HEK293 (cell line): Measurements from ENCODE around the gene ADRB2.

Experiments used
- FEZF1 ChIP-seq: fragments of 450-650 bp; formaldehyde crosslinking; IDR thresholded peaks from 2 replicates; pipeline ENCODE4 v1.5.1; 2016; ENCODE audit warnings: missing biosample characterization, missing genetic modification characterization
- RBAK ChIP-seq: fragments of 450-650 bp; formaldehyde crosslinking; IDR thresholded peaks from 2 replicates; pipeline ENCODE4 v1.5.1; 2016; ENCODE audit warnings: missing biosample characterization, missing genetic modification characterization
- ZBTB48 ChIP-seq: fragments of 450-650 bp; formaldehyde crosslinking; IDR thresholded peaks from 2 replicates; pipeline ENCODE4 v1.5.1; 2016; ENCODE audit warnings: missing biosample characterization, missing genetic modification characterization
- ZNF121 ChIP-seq: fragments of 450-650 bp; formaldehyde crosslinking; IDR thresholded peaks from 2 replicates; pipeline ENCODE4 v1.5.1; 2016; ENCODE audit warnings: missing biosample characterization, missing genetic modification characterization
- ZNF747 ChIP-seq: fragments of 450-650 bp; formaldehyde crosslinking; IDR thresholded peaks from 2 replicates; pipeline ENCODE4 v1.5.1; 2016; ENCODE audit warnings: missing biosample characterization, missing genetic modification characterization
- TF ChIP-seq, protein P1 (sequence below): fragments of 450-650 bp; formaldehyde crosslinking; IDR thresholded peaks from 2 replicates; pipeline ENCODE4 v1.5.1; 2016; ENCODE audit warnings: missing biosample characterization, missing genetic modification characterization
- TF ChIP-seq, protein P2 (sequence below): fragments of 450-650 bp; formaldehyde crosslinking; IDR thresholded peaks from 2 replicates; pipeline ENCODE4 v1.5.1; 2016; ENCODE audit warnings: missing biosample characterization, missing genetic modification characterization
- TF ChIP-seq, protein P3 (sequence below): fragments of 450-650 bp; formaldehyde crosslinking; IDR thresholded peaks from 2 replicates; pipeline ENCODE4 v1.5.1; 2016; ENCODE audit warnings: missing biosample characterization, missing genetic modification characterization
- TF ChIP-seq, protein P4 (sequence below): fragments of 450-650 bp; formaldehyde crosslinking; IDR thresholded peaks from 2 replicates; pipeline ENCODE4; 2016; ENCODE audit warnings: missing biosample characterization, missing genetic modification characterization
- TF ChIP-seq, protein P5 (sequence below): fragments of 450-650 bp; formaldehyde crosslinking; IDR thresholded peaks from 2 replicates; pipeline ENCODE4 v1.5.1; 2016; ENCODE audit warnings: missing biosample characterization, missing genetic modification characterization, low read depth

DNA sequence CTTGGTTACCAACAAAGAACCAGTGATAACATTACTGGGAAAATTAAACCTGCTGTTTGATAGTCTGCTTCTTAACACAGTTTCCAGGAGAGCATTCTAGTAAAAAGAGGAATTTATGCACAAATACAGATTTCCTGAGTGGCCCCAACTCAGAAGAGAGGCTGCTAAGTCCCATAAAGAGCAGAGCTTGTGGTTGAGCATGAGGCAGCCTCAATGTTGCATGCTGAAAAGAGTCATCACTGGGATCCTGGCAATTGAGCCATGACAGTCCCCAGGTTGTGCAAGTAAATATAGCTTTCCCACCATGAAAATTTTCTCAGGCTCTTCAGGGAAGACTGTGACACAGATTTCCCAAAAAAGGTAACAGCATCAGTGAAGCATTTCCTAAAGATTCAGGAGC, 47.5 kb upstream of the ADRB2 start:
- TF ChIP-seq, protein P1, sequence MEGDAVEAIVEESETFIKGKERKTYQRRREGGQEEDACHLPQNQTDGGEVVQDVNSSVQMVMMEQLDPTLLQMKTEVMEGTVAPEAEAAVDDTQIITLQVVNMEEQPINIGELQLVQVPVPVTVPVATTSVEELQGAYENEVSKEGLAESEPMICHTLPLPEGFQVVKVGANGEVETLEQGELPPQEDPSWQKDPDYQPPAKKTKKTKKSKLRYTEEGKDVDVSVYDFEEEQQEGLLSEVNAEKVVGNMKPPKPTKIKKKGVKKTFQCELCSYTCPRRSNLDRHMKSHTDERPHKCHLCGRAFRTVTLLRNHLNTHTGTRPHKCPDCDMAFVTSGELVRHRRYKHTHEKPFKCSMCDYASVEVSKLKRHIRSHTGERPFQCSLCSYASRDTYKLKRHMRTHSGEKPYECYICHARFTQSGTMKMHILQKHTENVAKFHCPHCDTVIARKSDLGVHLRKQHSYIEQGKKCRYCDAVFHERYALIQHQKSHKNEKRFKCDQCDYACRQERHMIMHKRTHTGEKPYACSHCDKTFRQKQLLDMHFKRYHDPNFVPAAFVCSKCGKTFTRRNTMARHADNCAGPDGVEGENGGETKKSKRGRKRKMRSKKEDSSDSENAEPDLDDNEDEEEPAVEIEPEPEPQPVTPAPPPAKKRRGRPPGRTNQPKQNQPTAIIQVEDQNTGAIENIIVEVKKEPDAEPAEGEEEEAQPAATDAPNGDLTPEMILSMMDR (tag by site-specific recombination): no peak
- no peak for TF ChIP-seq ZBTB48 (tag by site-specific recombination)
- TF ChIP-seq, protein P2, sequence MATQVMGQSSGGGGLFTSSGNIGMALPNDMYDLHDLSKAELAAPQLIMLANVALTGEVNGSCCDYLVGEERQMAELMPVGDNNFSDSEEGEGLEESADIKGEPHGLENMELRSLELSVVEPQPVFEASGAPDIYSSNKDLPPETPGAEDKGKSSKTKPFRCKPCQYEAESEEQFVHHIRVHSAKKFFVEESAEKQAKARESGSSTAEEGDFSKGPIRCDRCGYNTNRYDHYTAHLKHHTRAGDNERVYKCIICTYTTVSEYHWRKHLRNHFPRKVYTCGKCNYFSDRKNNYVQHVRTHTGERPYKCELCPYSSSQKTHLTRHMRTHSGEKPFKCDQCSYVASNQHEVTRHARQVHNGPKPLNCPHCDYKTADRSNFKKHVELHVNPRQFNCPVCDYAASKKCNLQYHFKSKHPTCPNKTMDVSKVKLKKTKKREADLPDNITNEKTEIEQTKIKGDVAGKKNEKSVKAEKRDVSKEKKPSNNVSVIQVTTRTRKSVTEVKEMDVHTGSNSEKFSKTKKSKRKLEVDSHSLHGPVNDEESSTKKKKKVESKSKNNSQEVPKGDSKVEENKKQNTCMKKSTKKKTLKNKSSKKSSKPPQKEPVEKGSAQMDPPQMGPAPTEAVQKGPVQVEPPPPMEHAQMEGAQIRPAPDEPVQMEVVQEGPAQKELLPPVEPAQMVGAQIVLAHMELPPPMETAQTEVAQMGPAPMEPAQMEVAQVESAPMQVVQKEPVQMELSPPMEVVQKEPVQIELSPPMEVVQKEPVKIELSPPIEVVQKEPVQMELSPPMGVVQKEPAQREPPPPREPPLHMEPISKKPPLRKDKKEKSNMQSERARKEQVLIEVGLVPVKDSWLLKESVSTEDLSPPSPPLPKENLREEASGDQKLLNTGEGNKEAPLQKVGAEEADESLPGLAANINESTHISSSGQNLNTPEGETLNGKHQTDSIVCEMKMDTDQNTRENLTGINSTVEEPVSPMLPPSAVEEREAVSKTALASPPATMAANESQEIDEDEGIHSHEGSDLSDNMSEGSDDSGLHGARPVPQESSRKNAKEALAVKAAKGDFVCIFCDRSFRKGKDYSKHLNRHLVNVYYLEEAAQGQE (tag by site-specific recombination): no peak
- no peak for TF ChIP-seq ZNF747 (tag by site-specific recombination)
- no peak for TF ChIP-seq FEZF1 (tag by site-specific recombination)
- no peak for TF ChIP-seq ZNF121
- no peak for TF ChIP-seq RBAK (tag by site-specific recombination)
- TF ChIP-seq, protein P3, sequence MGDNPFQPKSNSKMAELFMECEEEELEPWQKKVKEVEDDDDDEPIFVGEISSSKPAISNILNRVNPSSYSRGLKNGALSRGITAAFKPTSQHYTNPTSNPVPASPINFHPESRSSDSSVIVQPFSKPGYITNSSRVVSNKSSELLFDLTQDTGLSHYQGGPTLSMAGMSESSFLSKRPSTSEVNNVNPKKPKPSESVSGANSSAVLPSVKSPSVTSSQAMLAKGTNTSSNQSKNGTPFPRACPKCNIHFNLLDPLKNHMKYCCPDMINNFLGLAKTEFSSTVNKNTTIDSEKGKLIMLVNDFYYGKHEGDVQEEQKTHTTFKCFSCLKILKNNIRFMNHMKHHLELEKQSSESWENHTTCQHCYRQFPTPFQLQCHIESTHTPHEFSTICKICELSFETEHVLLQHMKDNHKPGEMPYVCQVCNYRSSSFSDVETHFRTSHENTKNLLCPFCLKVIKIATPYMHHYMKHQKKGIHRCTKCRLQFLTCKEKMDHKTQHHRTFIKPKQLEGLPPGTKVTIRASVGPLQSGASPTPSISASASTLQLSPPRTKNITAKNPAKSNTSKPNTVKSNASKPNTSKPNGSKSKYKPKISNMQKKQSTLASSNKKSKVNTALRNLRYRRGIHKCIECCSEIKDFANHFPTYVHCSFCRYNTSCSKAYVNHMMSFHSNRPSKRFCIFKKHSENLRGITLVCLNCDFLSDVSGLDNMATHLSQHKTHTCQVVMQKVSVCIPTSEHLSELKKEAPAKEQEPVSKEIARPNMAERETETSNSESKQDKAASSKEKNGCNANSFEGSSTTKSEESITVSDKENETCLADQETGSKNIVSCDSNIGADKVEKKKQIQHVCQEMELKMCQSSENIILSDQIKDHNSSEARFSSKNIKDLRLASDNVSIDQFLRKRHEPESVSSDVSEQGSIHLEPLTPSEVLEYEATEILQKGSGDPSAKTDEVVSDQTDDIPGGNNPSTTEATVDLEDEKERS (tag by site-specific recombination): no peak
- TF ChIP-seq, protein P4, sequence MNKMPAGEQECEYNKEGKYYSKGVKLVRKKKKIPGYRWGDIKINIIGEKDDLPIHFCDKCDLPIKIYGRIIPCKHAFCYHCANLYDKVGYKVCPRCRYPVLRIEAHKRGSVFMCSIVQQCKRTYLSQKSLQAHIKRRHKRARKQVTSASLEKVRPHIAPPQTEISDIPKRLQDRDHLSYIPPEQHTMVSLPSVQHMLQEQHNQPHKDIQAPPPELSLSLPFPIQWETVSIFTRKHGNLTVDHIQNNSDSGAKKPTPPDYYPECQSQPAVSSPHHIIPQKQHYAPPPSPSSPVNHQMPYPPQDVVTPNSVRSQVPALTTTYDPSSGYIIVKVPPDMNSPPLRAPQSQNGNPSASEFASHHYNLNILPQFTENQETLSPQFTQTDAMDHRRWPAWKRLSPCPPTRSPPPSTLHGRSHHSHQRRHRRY: no peak
- TF ChIP-seq, protein P5, sequence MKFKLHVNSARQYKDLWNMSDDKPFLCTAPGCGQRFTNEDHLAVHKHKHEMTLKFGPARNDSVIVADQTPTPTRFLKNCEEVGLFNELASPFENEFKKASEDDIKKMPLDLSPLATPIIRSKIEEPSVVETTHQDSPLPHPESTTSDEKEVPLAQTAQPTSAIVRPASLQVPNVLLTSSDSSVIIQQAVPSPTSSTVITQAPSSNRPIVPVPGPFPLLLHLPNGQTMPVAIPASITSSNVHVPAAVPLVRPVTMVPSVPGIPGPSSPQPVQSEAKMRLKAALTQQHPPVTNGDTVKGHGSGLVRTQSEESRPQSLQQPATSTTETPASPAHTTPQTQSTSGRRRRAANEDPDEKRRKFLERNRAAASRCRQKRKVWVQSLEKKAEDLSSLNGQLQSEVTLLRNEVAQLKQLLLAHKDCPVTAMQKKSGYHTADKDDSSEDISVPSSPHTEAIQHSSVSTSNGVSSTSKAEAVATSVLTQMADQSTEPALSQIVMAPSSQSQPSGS (tag by site-specific recombination): no peak
